WTC11 (cell line): ENCODE results near the gene NAALADL2.

Experiments
- ATF2 ChIP-seq: sonication (generic); formaldehyde crosslinking; IDR thresholded peaks from 2 replicates; pipeline ENCODE4 v1.8.1; 2022; ENCODE audit warnings: low read depth, missing genetic modification reagents, borderline replicate concordance
- ATF6 ChIP-seq: sonication (generic); formaldehyde crosslinking; IDR thresholded peaks from 2 replicates; pipeline ENCODE4 v1.8.1; 2023; ENCODE audit warnings: mild to moderate bottlenecking, missing genetic modification reagents
- CTCF ChIP-seq: fragments of 200-600 bp; IDR thresholded peaks from 2 replicates; pipeline ENCODE4 v1.8.0; 2022; ENCODE audit warnings: antibody characterized with exemption
- ESRRA ChIP-seq: sonication (generic); formaldehyde crosslinking; IDR thresholded peaks from 2 replicates; pipeline ENCODE4 v1.8.1; 2022; ENCODE audit warnings: mild to moderate bottlenecking, missing genetic modification reagents, borderline replicate concordance
- GABPB1 ChIP-seq: sonication (generic); formaldehyde crosslinking; IDR thresholded peaks from 2 replicates; pipeline ENCODE4 v1.8.1; 2023; ENCODE audit warnings: mild to moderate bottlenecking, missing genetic modification reagents
- GRHL2 ChIP-seq: fragments of 250-450 bp; sonication (Bioruptor Pico); IDR thresholded peaks from 2 replicates; pipeline ENCODE4 v1.8.0; 2022; ENCODE audit warnings: mild to moderate bottlenecking, moderate library complexity; ENCODE audit not compliant: insufficient replicate concordance, severe bottlenecking
- NR2C2 ChIP-seq: sonication (generic); formaldehyde crosslinking; IDR thresholded peaks from 2 replicates; pipeline ENCODE4 v1.8.0; 2022; ENCODE audit warnings: mild to moderate bottlenecking, missing genetic modification reagents
- SP1 ChIP-seq: sonication (generic); formaldehyde crosslinking; conservative IDR thresholded peaks from 2 replicates; pipeline ENCODE4 v1.8.1; 2022; ENCODE audit warnings: missing genetic modification reagents
- TP53 ChIP-seq: sonication (generic); formaldehyde crosslinking; IDR thresholded peaks from 2 replicates; pipeline ENCODE4 v1.8.1; 2023; ENCODE audit warnings: mild to moderate bottlenecking, missing genetic modification reagents
- ZBTB21 ChIP-seq: sonication (generic); formaldehyde crosslinking; IDR thresholded peaks from 2 replicates; pipeline ENCODE4 v1.8.1; 2023; ENCODE audit warnings: mild to moderate bottlenecking, missing genetic modification reagents, borderline replicate concordance
- ZNF121 ChIP-seq: sonication (generic); formaldehyde crosslinking; IDR thresholded peaks from 2 replicates; pipeline ENCODE4 v1.8.0; 2023; ENCODE audit warnings: missing genetic modification reagents
- TF ChIP-seq, protein P1 (sequence below): sonication (generic); formaldehyde crosslinking; IDR thresholded peaks from 2 replicates; pipeline ENCODE4 v1.8.1; 2023; ENCODE audit warnings: mild to moderate bottlenecking, missing genetic modification reagents, moderate library complexity

- no peak for TF ChIP-seq CTCF
- TF ChIP-seq ATF6 = no peak
- no peak for TF ChIP-seq TP53 (CRISPR knock-in tag)
- no peak for TF ChIP-seq ZNF121
- no peak for TF ChIP-seq GRHL2 (CRISPR knock-in tag)
- TF ChIP-seq NR2C2 = no peak
- TF ChIP-seq, protein P1, sequence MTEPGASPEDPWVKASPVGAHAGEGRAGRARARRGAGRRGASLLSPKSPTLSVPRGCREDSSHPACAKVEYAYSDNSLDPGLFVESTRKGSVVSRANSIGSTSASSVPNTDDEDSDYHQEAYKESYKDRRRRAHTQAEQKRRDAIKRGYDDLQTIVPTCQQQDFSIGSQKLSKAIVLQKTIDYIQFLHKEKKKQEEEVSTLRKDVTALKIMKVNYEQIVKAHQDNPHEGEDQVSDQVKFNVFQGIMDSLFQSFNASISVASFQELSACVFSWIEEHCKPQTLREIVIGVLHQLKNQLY = no peak
- no peak for TF ChIP-seq GABPB1 (CRISPR knock-in tag)
- no peak for TF ChIP-seq ESRRA
- no peak for TF ChIP-seq ZBTB21
- TF ChIP-seq ATF2 (CRISPR knock-in tag) = no peak
- no peak for TF ChIP-seq SP1
Measured at GRCh38 chr3:174862666-174863065, 3.5 kb downstream of the NAALADL2 start.
